Activated CD4-positive, alpha-beta T cell treated with anti-CD3 and anti-CD28 coated beads, Interleukin-2, amount 50 U/mL, for 24 hours (primary cell): ENCODE data around the gene ZNHIT6.
"Not testable (repeated sequence)": the region's sequence is repeated elsewhere in the genome, so short reads cannot be mapped to it uniquely, and the experiment has no call there.

Experiments
- DNase-seq, 2 donors: peaks; one replicate each; pipeline ENCODE4 v3.0.0-alpha.2; 2020; ENCODE audit warnings: low read depth in 1 of 2, low spot score in 1 of 2

Gene ZNHIT6

GRCh38 chr1:85672031-85672660 lies 36.1 kb downstream of the ZNHIT6 start:
- no peak for DNase-seq

- DNase-seq: no peak
Observed at GRCh38 chr1:85665932-85666331, 42.3 kb downstream of the ZNHIT6 start.

GRCh38 chr1:85663382-85663781 lies 44.9 kb downstream of the ZNHIT6 start:
- no peak for DNase-seq

GRCh38 chr1:85661767-85662166 lies 46.5 kb downstream of the ZNHIT6 start:
- no peak for DNase-seq

GRCh38 chr1:85660541-85660940 lies 47.7 kb downstream of the ZNHIT6 start:
- DNase-seq: no peak

GRCh38 chr1:85659174-85659573 lies 49.1 kb downstream of the ZNHIT6 start:
- DNase-seq: no peak

- DNase-seq: no peak
Observed at GRCh38 chr1:85656948-85657347, 51.3 kb downstream of the ZNHIT6 start.

- no peak for DNase-seq
Observed at GRCh38 chr1:85656256-85656655, 52.0 kb downstream of the ZNHIT6 start.

- DNase-seq: no peak
Observed at GRCh38 chr1:85655315-85655714, 52.9 kb downstream of the ZNHIT6 start.

- no peak for DNase-seq
Observed at GRCh38 chr1:85654066-85654782, 54.0 kb downstream of the ZNHIT6 start.

- no peak for DNase-seq
Observed at GRCh38 chr1:85652327-85652726, 55.9 kb downstream of the ZNHIT6 start.

GRCh38 chr1:85650645-85651044 lies 57.6 kb downstream of the ZNHIT6 start:
- DNase-seq: no peak

- no peak for DNase-seq
Observed at GRCh38 chr1:85649591-85649990, 58.6 kb downstream of the ZNHIT6 start.

- not testable (repeated sequence) for DNase-seq
Observed at GRCh38 chr1:85641598-85642556, 66.4 kb downstream of the ZNHIT6 start.

GRCh38 chr1:85639920-85640319 lies 68.3 kb downstream of the ZNHIT6 start:
- DNase-seq: not testable (repeated sequence)

- DNase-seq: no peak
Observed at GRCh38 chr1:85638412-85638811, 69.8 kb downstream of the ZNHIT6 start.

- no peak for DNase-seq
Observed at GRCh38 chr1:85630493-85630892, 77.7 kb downstream of the ZNHIT6 start.

- DNase-seq: no peak
Observed at GRCh38 chr1:85629532-85629920, 78.7 kb downstream of the ZNHIT6 start.

- no peak for DNase-seq
Observed at GRCh38 chr1:85628791-85629531, 79.3 kb downstream of the ZNHIT6 start.

GRCh38 chr1:85626818-85627217 lies 81.4 kb downstream of the ZNHIT6 start:
- no peak for DNase-seq

- no peak for DNase-seq
Observed at GRCh38 chr1:85624361-85624760, 83.9 kb downstream of the ZNHIT6 start.
